Upper lobe of left lung (tissue), 4 donors: Measurements from ENCODE around the gene PLOD1.

Experiments used
- EP300 ChIP-seq, 4 donors: sonication (generic); formaldehyde crosslinking; IDR thresholded peaks; one replicate each; pipeline ENCODE4 v1.5.1; 2017; ENCODE audit warnings: antibody characterized with exemption in 4 of 4, control low read depth in 2 of 4
- POLR2A ChIP-seq, 4 donors: fragments of 450-650 bp; IDR thresholded peaks; one replicate each; pipeline ENCODE4 v1.5.1; 2016 to 2017; ENCODE audit warnings: antibody characterized with exemption in 4 of 4, mild to moderate bottlenecking in 2 of 4
- TF ChIP-seq, protein P1 (sequence below), 6 experiments: fragments of 450-650 bp in 4 of 6; fragments of 200-600 bp in 2 of 6; sonication (generic) in 2 of 6; IDR thresholded peaks; one replicate each; pipeline ENCODE4 v1.5.1; 2016 to 2019; ENCODE audit warnings: antibody characterized with exemption in 6 of 6

- TF ChIP-seq EP300 (IDR thresholded peaks at IDR 0.05): no peak
- TF ChIP-seq, protein P1, sequence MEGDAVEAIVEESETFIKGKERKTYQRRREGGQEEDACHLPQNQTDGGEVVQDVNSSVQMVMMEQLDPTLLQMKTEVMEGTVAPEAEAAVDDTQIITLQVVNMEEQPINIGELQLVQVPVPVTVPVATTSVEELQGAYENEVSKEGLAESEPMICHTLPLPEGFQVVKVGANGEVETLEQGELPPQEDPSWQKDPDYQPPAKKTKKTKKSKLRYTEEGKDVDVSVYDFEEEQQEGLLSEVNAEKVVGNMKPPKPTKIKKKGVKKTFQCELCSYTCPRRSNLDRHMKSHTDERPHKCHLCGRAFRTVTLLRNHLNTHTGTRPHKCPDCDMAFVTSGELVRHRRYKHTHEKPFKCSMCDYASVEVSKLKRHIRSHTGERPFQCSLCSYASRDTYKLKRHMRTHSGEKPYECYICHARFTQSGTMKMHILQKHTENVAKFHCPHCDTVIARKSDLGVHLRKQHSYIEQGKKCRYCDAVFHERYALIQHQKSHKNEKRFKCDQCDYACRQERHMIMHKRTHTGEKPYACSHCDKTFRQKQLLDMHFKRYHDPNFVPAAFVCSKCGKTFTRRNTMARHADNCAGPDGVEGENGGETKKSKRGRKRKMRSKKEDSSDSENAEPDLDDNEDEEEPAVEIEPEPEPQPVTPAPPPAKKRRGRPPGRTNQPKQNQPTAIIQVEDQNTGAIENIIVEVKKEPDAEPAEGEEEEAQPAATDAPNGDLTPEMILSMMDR (IDR thresholded peaks at IDR 0.05): no peak
- no peak for TF ChIP-seq POLR2A (IDR thresholded peaks at IDR 0.05)
Observed at GRCh38 chr1:11957398-11957797, 22.9 kb downstream of the PLOD1 start.
